PC-3 (cell line): ENCODE results near the gene TIGD2. TPM values are rescaled to one million over a fixed set of nuclear protein-coding genes. Genes with fewer than 3 reads are reported as not detected.
"Not testable (repeated sequence)": the region's sequence is repeated elsewhere in the genome, so short reads cannot be mapped to it uniquely, and the experiment has no call there.

Experiments
- ATAC-seq: fragments of 200-7000 bp; cut with Tn5 transposase; 2 replicates; pipeline ENCODE4 v1.9.1; 2020; ENCODE audit warnings: mild to moderate bottlenecking, moderate library complexity
- BruUV-seq: library from RNA; stranded (reverse); fragments of 400-500 nt; replicated peaks from 2 replicates; lab custom pipeline; 2021; lab: Mats Ljungman, UMichigan
- CTCF ChIA-PET: fragments of 300-600 bp; sonication (Branson Sonifier 250); formaldehyde crosslinking; loops from one replicate; lab custom pipeline; 2022; ENCODE audit warnings: antibody characterized with exemption; lab: Charles Lee
- POLR2A ChIA-PET: fragments of 300-600 bp; sonication (Branson Sonifier 250); formaldehyde crosslinking; loops from one replicate; lab custom pipeline; 2022; ENCODE audit warnings: antibody characterized with exemption; ENCODE audit not compliant: unreplicated experiment; lab: Charles Lee
- DNase-seq: peaks from one replicate; pipeline ENCODE4 v3.0.0-alpha.2; 2015
- H2AFZ ChIP-seq: fragments of 300-600 bp; sonication (generic); 2 replicates; pipeline ENCODE4 v1.6.0; 2016; ENCODE audit warnings: antibody characterized with exemption, low read length
- H3F3A ChIP-seq: fragments of 300-600 bp; sonication (generic); one replicate; pipeline ENCODE4 v1.6.0; 2017; ENCODE audit warnings: antibody characterized with exemption, low read length, control low read depth, mild to moderate bottlenecking; ENCODE audit not compliant: unreplicated experiment
- H3K27ac ChIP-seq: fragments of 300-600 bp; sonication (generic); 2 replicates; pipeline ENCODE4 v1.5.1; 2016; ENCODE audit warnings: mild to moderate bottlenecking, low read length
- H3K27me3 ChIP-seq: fragments of 300-600 bp; sonication (generic); 2 replicates; pipeline ENCODE4 v1.6.1; 2016; ENCODE audit warnings: low read length, mixed read lengths
- H3K36me3 ChIP-seq: fragments of 300-600 bp; sonication (generic); 2 replicates; pipeline ENCODE4 v1.6.1; 2016; ENCODE audit warnings: low read depth, mixed run types, low read length, mixed read lengths
- H3K4me1 ChIP-seq: fragments of 300-600 bp; sonication (generic); 2 replicates; pipeline ENCODE4 v1.5.1; 2016; ENCODE audit warnings: low read length; ENCODE audit not compliant: insufficient read depth
- H3K4me2 ChIP-seq: fragments of 300-600 bp; sonication (generic); 2 replicates; pipeline ENCODE4 v1.6.0; 2016; ENCODE audit warnings: low read length
- H3K4me3 ChIP-seq: fragments of 300-600 bp; sonication (generic); 2 replicates; pipeline ENCODE4 v1.5.1; 2016; ENCODE audit warnings: mild to moderate bottlenecking, low read length, mixed read lengths
- H3K79me2 ChIP-seq: fragments of 300-600 bp; sonication (generic); 2 replicates; pipeline ENCODE4 v1.6.1; 2017; ENCODE audit warnings: low read length, mixed read lengths
- H3K9ac ChIP-seq: fragments of 300-600 bp; sonication (generic); 2 replicates; pipeline ENCODE4 v1.6.0; 2016; ENCODE audit warnings: mild to moderate bottlenecking, low read length
- H3K9me2 ChIP-seq: fragments of 300-600 bp; sonication (generic); replicated peaks from 2 replicates; pipeline ENCODE4 v1.6.1; 2016; ENCODE audit warnings: mixed run types, low read length, mixed read lengths
- H3K9me3 ChIP-seq: fragments of 300-600 bp; sonication (generic); 2 replicates; pipeline ENCODE4 v1.6.1; 2016; ENCODE audit warnings: low read length, mixed read lengths
- H4K20me1 ChIP-seq: fragments of 300-600 bp; sonication (generic); 2 replicates; pipeline ENCODE4 v1.6.1; 2016; ENCODE audit warnings: low read length, mixed read lengths
- CTCF ChIP-seq: fragments of 300-600 bp; sonication (generic); conservative IDR thresholded peaks from 2 replicates; pipeline ENCODE4 v1.5.1; 2017; ENCODE audit warnings: antibody characterized with exemption, low read depth, mild to moderate bottlenecking, low read length
- EZH2 ChIP-seq: fragments of 300-600 bp; sonication (generic); IDR thresholded peaks from one replicate; pipeline ENCODE4 v1.6.1; 2017; ENCODE audit warnings: antibody characterized with exemption, mild to moderate bottlenecking, low read length; ENCODE audit not compliant: unreplicated experiment
- EZH2phosphoT487 ChIP-seq: fragments of 300-600 bp; sonication (generic); IDR thresholded peaks from 2 replicates; pipeline ENCODE4 v1.6.1; 2018; ENCODE audit warnings: mild to moderate bottlenecking, antibody characterized with exemption, low read length, borderline replicate concordance
- intact Hi-C: fragments of 100-400 bp; cut with micrococcal nuclease; formaldehyde crosslinking; loops from 2 replicates; pipeline ENCODE4 v1.9.0; 2023
- total RNA-seq: library from RNA; depleted of rRNA; stranded (reverse); fragments of >200 nt; gene quantifications from 2 replicates; pipeline ENCODE4 v1.2.3, GENCODE V29; 2014

TIGD2 gene
- total RNA-seq, 1 experiment from 2014 or later = 5.4 TPM

GRCh38 chr4:89137695-89138094 lies 26.4 kb downstream of the TIGD2 start:
- Histone ChIP-seq H4K20me1 (no peaks in the 10 kb centered on the region), H3K9ac (no peak overlapping the region), H2AFZ (no peak overlapping the region), H3F3A (no peaks in the 10 kb centered on the region), H3K4me2 (no peak overlapping the region), H3K27ac (no peak overlapping the region), H3K4me3 (no peak overlapping the region), H3K27me3 (no peaks in the 10 kb centered on the region), H3K4me1 (peaks cover 14% of the 10 kb centered on the region), H3K79me2 (no peaks in the 10 kb centered on the region), H3K9me2 (no peaks in the 10 kb centered on the region), H3K36me3 (no peaks in the 10 kb centered on the region), H3K9me3 (no peaks in the 10 kb centered on the region)
- DNase-seq (no peak), ATAC-seq (no peak)
- BruUV-seq = no TSS peak
- TF ChIP-seq EZH2 (no peak), EZH2phosphoT487 (no peak), CTCF (no peak)
- ChIA-PET CTCF (no interaction called here), POLR2A (no interaction called here)
- intact Hi-C loops = no loop called here

GRCh38 chr4:89140168-89140759 lies 28.9 kb downstream of the TIGD2 start:
- DNase-seq = no peak
- no peaks in the 10 kb centered on the region for H3K36me3 ChIP-seq
- H4K20me1 ChIP-seq = no peaks in the 10 kb centered on the region
- peaks cover 14% of the 10 kb centered on the region for H3K4me1 ChIP-seq
- intact Hi-C loops = no loop called here
- TF ChIP-seq EZH2 = no peak
- ChIA-PET CTCF (no interaction called here), POLR2A (no interaction called here)
- H3F3A ChIP-seq = no peaks in the 10 kb centered on the region
- BruUV-seq = no TSS peak
- no peak overlapping the region for H3K4me3 ChIP-seq
- no peaks in the 10 kb centered on the region for H3K9me2 ChIP-seq
- H3K4me2 ChIP-seq = no peak overlapping the region
- no peak for ATAC-seq
- no peak overlapping the region for H3K27ac ChIP-seq
- no peak overlapping the region for H2AFZ ChIP-seq
- H3K9me3 ChIP-seq = no peaks in the 10 kb centered on the region
- no peak overlapping the region for H3K9ac ChIP-seq
- no peaks in the 10 kb centered on the region for H3K79me2 ChIP-seq
- no peaks in the 10 kb centered on the region for H3K27me3 ChIP-seq

GRCh38 chr4:89142691-89143669 lies 31.6 kb downstream of the TIGD2 start:
- ATAC-seq (no peak), DNase-seq (no peak)
- H3K4me2 ChIP-seq = no peak overlapping the region
- CTCF ChIA-PET = no interaction called here
- no peaks in the 10 kb centered on the region for H3K79me2 ChIP-seq
- POLR2A ChIA-PET = no interaction called here
- no peaks in the 10 kb centered on the region for H3K9me2 ChIP-seq
- TF ChIP-seq EZH2phosphoT487 = no peak
- TF ChIP-seq EZH2 = no peak
- no peak for TF ChIP-seq CTCF
- no TSS peak for BruUV-seq
- H3K4me1 ChIP-seq = no peaks in the 10 kb centered on the region
- H4K20me1 ChIP-seq = no peaks in the 10 kb centered on the region
- no peak overlapping the region for H2AFZ ChIP-seq
- no peak overlapping the region for H3K27ac ChIP-seq
- intact Hi-C loops = no loop called here
- no peaks in the 10 kb centered on the region for H3F3A ChIP-seq
- H3K9me3 ChIP-seq = no peaks in the 10 kb centered on the region
- no peaks in the 10 kb centered on the region for H3K36me3 ChIP-seq
- no peak overlapping the region for H3K9ac ChIP-seq
- no peaks in the 10 kb centered on the region for H3K27me3 ChIP-seq
- H3K4me3 ChIP-seq = no peak overlapping the region

- H3K4me1 ChIP-seq, H3K27me3 ChIP-seq, H3K27ac ChIP-seq, H4K20me1 ChIP-seq, BruUV-seq, CTCF ChIA-PET, H3K9me2 ChIP-seq, H3K9ac ChIP-seq, POLR2A ChIA-PET, DNase-seq, H3F3A ChIP-seq, H3K4me3 ChIP-seq, H3K4me2 ChIP-seq, H2AFZ ChIP-seq, ATAC-seq, H3K79me2 ChIP-seq, H3K36me3 ChIP-seq, intact Hi-C loops, H3K9me3 ChIP-seq: not testable (repeated sequence)
Measured at GRCh38 chr4:89144652-89145051, 33.3 kb downstream of the TIGD2 start.
